Breast epithelium (tissue), 3 donors: ENCODE measurements around the gene MOB3A.

Experiments used
- POLR2A ChIP-seq: fragments of 450-650 bp; IDR thresholded peaks from one replicate; pipeline ENCODE4 v1.6.1; 2016; ENCODE audit warnings: antibody characterized with exemption, mild to moderate bottlenecking, moderate library complexity
- POLR2AphosphoS5 ChIP-seq, 3 donors: sonication (generic); formaldehyde crosslinking; IDR thresholded peaks; one replicate each; pipeline ENCODE4 v1.6.1; 2017; ENCODE audit warnings: antibody characterized with exemption in 3 of 3
- TF ChIP-seq, protein P1 (sequence below), 3 donors: fragments of 450-650 bp; IDR thresholded peaks; one replicate each; pipeline ENCODE4 v1.5.1; 2016 to 2017; ENCODE audit warnings: antibody characterized with exemption in 3 of 3, mild to moderate bottlenecking in 3 of 3, moderate library complexity in 3 of 3

DNA sequence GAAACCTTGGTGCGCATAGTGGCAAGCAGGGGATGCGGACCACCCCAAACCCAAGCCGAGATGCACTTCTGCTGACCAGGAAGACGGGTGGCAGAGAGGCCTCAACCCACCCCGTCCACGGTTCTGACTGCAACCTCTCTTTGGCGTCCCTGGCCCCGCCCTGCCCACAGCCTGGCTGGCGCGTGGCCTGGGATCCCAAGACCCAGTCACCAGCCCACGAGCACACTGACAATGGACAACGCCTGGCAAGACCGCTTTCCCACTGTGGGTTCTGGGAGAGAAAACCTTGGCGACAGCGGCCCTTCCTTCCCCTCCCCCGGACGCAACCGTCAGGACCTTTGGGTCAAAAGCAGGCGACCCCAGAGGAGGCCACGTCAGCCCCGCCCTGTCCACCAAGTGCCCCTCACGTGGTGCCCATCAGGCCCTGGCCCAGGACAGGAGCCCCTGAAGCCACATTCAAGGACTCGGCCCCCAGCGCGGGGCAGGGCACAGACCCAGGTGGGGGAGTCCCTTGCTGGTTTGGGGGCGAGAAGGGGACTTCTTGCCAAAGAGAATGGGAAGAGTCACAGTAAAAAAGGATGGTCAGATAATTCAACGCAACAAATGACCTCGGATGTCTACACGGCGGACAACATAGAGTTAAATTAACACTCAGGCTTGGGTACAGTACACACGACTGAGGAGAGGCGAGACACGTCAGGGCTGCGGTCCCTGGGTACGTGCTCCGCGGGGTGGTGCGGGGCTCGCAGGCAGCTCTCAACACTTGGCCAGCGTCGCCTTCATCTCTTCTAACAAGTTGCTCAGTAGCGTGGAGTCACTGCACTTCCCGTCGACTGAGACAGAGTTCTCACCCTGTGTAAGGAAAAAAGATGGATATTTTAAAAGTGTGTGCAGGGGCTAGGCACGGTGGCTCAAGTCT lies 5.5 kb upstream of the MOB3A start:
- TF ChIP-seq, protein P1, sequence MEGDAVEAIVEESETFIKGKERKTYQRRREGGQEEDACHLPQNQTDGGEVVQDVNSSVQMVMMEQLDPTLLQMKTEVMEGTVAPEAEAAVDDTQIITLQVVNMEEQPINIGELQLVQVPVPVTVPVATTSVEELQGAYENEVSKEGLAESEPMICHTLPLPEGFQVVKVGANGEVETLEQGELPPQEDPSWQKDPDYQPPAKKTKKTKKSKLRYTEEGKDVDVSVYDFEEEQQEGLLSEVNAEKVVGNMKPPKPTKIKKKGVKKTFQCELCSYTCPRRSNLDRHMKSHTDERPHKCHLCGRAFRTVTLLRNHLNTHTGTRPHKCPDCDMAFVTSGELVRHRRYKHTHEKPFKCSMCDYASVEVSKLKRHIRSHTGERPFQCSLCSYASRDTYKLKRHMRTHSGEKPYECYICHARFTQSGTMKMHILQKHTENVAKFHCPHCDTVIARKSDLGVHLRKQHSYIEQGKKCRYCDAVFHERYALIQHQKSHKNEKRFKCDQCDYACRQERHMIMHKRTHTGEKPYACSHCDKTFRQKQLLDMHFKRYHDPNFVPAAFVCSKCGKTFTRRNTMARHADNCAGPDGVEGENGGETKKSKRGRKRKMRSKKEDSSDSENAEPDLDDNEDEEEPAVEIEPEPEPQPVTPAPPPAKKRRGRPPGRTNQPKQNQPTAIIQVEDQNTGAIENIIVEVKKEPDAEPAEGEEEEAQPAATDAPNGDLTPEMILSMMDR (IDR thresholded peaks at IDR 0.05): no peak
- TF ChIP-seq POLR2A (no peak), POLR2AphosphoS5 (IDR thresholded peaks at IDR 0.05) (no peak)
